Peyer's patch (tissue), 4 donors: Measurements from ENCODE around the gene SPATC1L. TPM values are rescaled to one million over a fixed set of nuclear protein-coding genes. Genes with fewer than 3 reads are reported as not detected.

Experiments used
- DNase-seq, 3 donors: peaks; one replicate each; pipeline ENCODE4 v3.0.0-alpha.2; 2017 to 2019
- H3K27ac ChIP-seq, 4 donors: fragments of 200-600 bp; sonication (generic); one replicate each; pipeline ENCODE4 v1.5.1; 2016 to 2019
- H3K27me3 ChIP-seq, 2 donors: fragments of 200-600 bp; sonication (generic); one replicate each; pipeline ENCODE4 v1.5.1; 2019
- H3K36me3 ChIP-seq, 3 donors: fragments of 200-600 bp; sonication (generic); one replicate each; pipeline ENCODE4 v1.5.1; 2016 to 2019
- H3K4me1 ChIP-seq, 4 donors: fragments of 200-600 bp; sonication (generic); one replicate each; pipeline ENCODE4 v1.5.1; 2016 to 2019
- H3K4me3 ChIP-seq, 4 donors: fragments of 200-600 bp; sonication (generic); 1 replicate in 3 of 4; 2 replicates in 1 of 4; pipeline ENCODE4 v1.5.1; 2016 to 2019; ENCODE audit warnings: mild to moderate bottlenecking in 1 of 4
- H3K9me3 ChIP-seq, 4 donors: fragments of 200-600 bp; sonication (generic); one replicate each; pipeline ENCODE4 v1.5.1; 2016 to 2019; ENCODE audit warnings: mild to moderate bottlenecking in 1 of 4
- POLR2A ChIP-seq, 2 donors: fragments of 450-650 bp; IDR thresholded peaks; one replicate each; pipeline ENCODE4 v1.5.1; 2017; ENCODE audit warnings: antibody characterized with exemption in 2 of 2, mild to moderate bottlenecking in 2 of 2, moderate library complexity in 2 of 2
- total RNA-seq, 4 donors: library from RNA; depleted of rRNA; stranded (reverse); fragments of >200 nt; gene quantifications; one replicate each; pipeline ENCODE4 v1.1.0, GENCODE V29; 2016
- TF ChIP-seq, protein P1 (sequence below), 6 experiments: fragments of 450-650 bp in 4 of 6; fragments of 200-600 bp in 2 of 6; sonication (generic) in 1 of 6; IDR thresholded peaks; one replicate each; pipeline ENCODE4 v1.5.1; 2017 to 2019; ENCODE audit warnings: antibody characterized with exemption in 6 of 6, mild to moderate bottlenecking in 3 of 6, moderate library complexity in 1 of 6

Gene SPATC1L
- total RNA-seq, 4 donors from 2014 or later = 1.1 to 13.2 (median 2.6) TPM

DNA sequence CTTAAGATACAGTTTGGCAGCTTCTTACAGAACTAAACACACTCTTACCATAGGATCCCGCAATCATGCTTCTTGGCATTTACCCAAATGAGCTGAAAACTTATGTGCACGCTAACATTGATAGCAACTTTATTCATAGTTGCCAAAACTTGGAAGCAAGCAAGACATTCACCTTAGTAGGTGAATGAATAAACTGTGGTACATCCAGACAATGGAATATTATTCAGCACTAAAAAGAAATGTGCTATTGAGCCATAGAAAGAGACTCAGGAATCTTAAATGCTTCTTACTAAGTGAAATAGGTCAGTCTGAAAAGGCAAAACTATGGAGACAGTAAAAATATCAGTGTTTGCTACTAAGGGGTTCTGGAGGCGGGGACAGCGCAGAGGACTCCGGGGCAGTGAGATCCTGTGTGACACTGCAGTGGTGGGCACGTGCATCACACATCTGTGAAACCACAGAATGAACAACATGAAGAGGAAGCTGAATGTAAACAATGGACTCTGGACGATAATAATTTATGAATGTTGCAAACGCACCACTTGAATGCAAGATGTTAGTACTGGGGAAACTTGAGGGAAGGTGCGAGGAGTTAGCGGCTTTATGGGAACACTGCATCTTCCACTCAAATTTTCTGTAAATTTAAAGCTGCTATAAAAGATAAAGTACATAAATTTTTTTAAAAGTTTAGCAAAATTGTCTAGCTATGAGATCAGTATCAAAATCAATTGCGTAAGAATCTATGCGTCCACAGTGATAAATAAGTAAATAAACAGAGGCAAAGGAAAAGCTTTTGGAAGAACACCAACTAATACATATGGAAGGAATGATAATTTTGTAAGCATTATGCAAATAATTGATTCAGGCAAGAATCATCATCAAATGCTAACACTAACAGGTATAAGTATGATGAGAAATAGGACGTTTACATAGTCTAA lies 15.4 kb upstream of the SPATC1L start:
- Histone ChIP-seq H3K27me3 (no peaks in the 10 kb centered on the region), H3K9me3 (no peaks in the 10 kb centered on the region), H3K4me1 (no peaks in the 10 kb centered on the region), H3K27ac (no peak overlapping the region), H3K36me3 (peaks cover 0 to 61% (median 0%) of the 10 kb centered on the region in 3 donors), H3K4me3 (no peak overlapping the region)
- no peak for TF ChIP-seq POLR2A (IDR thresholded peaks at IDR 0.05)
- TF ChIP-seq, protein P1, sequence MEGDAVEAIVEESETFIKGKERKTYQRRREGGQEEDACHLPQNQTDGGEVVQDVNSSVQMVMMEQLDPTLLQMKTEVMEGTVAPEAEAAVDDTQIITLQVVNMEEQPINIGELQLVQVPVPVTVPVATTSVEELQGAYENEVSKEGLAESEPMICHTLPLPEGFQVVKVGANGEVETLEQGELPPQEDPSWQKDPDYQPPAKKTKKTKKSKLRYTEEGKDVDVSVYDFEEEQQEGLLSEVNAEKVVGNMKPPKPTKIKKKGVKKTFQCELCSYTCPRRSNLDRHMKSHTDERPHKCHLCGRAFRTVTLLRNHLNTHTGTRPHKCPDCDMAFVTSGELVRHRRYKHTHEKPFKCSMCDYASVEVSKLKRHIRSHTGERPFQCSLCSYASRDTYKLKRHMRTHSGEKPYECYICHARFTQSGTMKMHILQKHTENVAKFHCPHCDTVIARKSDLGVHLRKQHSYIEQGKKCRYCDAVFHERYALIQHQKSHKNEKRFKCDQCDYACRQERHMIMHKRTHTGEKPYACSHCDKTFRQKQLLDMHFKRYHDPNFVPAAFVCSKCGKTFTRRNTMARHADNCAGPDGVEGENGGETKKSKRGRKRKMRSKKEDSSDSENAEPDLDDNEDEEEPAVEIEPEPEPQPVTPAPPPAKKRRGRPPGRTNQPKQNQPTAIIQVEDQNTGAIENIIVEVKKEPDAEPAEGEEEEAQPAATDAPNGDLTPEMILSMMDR (IDR thresholded peaks at IDR 0.05) = no peak
- no peak for DNase-seq

- peaks cover 0 to 65% (median 0%) of the 10 kb centered on the region in 3 donors for H3K36me3 ChIP-seq
- TF ChIP-seq POLR2A (IDR thresholded peaks at IDR 0.05) = no peak
- TF ChIP-seq, protein P1 (IDR thresholded peaks at IDR 0.05) = no peak
- no peak overlapping the region for H3K27ac ChIP-seq
- H3K9me3 ChIP-seq = no peaks in the 10 kb centered on the region
- peak in 2 of 3 donors; percentile 24 to 33 for DNase-seq
- no peak overlapping the region for H3K4me3 ChIP-seq
- no peaks in the 10 kb centered on the region for H3K27me3 ChIP-seq
- H3K4me1 ChIP-seq = no peaks in the 10 kb centered on the region
Measured at GRCh38 chr21:46196733-46197132, 12.5 kb upstream of the SPATC1L start.

- Histone ChIP-seq H3K9me3 (no peaks in the 10 kb centered on the region), H3K27me3 (no peaks in the 10 kb centered on the region), H3K27ac (no peak overlapping the region), H3K4me3 (no peak overlapping the region), H3K4me1 (no peaks in the 10 kb centered on the region), H3K36me3 (peaks cover 0 to 66% (median 0%) of the 10 kb centered on the region in 3 donors)
- peak in 2 of 3 donors; percentile 23 to 26 for DNase-seq
- TF ChIP-seq, protein P1 (IDR thresholded peaks at IDR 0.05) = no peak
- no peak for TF ChIP-seq POLR2A (IDR thresholded peaks at IDR 0.05)
Measured at GRCh38 chr21:46195595-46196195, 11.4 kb upstream of the SPATC1L start.

DNA sequence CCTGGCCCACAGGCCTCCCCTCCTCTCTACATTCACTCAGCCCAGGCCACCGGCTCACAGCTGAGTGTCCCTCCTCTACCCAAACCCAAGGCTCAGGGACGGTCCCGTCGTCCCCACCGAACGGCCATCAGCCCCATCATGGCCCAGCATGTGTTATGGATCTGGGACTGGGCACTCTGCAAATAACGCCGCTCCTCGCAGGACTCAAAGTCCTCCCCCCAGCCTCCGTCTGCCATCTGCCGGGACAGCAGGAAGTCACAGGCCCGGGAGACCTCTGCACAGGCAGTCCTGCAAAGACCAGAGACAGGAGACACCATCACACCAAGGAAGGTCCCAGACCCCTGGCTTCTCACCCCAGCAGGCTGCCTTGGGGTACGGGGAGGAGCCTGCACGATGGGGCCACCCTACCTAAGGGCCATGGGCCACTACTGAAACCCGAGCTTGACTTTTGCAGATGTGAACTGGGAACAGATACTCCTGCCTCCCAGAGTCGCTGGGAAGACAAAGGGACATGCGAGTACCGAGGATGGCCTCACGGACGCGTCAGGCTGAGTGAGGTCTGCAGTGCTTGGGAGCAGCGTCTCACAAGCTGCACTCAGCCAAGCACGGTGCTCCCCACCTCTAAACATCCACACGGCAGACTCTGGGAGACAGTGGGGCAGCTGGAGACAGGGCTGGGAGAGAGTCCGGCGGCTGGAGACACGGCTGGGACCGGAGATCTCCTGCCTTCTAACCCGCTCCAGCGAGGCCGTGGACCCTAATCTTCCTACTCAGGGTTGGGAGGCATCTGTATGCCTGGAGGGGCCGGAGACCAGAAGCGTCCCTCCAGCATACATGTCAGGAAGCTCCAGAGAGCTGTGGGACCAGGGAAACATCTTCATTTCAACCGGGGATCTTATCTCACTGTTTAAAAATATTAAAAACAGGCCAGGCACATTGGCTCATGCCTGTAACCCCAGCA lies 10.4 kb upstream of the SPATC1L start:
- Histone ChIP-seq H3K36me3 (peaks cover 0 to 60% (median 0%) of the 10 kb centered on the region in 3 donors), H3K27me3 (no peaks in the 10 kb centered on the region), H3K27ac (no peak overlapping the region), H3K4me1 (no peaks in the 10 kb centered on the region), H3K9me3 (no peaks in the 10 kb centered on the region), H3K4me3 (no peak overlapping the region)
- TF ChIP-seq, protein P1 (IDR thresholded peaks at IDR 0.05) = no peak
- no peak for TF ChIP-seq POLR2A (IDR thresholded peaks at IDR 0.05)
- DNase-seq = peak in 2 of 3 donors; percentile 29 to 35

GRCh38 chr21:46193829-46194373 lies 9.6 kb upstream of the SPATC1L start:
- peaks cover 0 to under 1% (median 0%) of the 10 kb centered on the region in 4 donors for H3K4me1 ChIP-seq
- no peak overlapping the region for H3K4me3 ChIP-seq
- H3K27me3 ChIP-seq = no peaks in the 10 kb centered on the region
- TF ChIP-seq, protein P1 (IDR thresholded peaks at IDR 0.05) = no peak
- TF ChIP-seq POLR2A (IDR thresholded peaks at IDR 0.05) = no peak
- H3K36me3 ChIP-seq = peaks cover 0 to 56% (median 0%) of the 10 kb centered on the region in 3 donors
- no peak overlapping the region for H3K27ac ChIP-seq
- H3K9me3 ChIP-seq = no peaks in the 10 kb centered on the region
- peak; percentile 10 to 28 (median 24) for DNase-seq
